ENCODE results near the gene PCARE. TPM values are rescaled to one million over a fixed set of nuclear protein-coding genes. Genes with fewer than 3 reads are reported as not detected.

The PCARE gene
- not detected in 2 replicates for total RNA-seq

DNA sequence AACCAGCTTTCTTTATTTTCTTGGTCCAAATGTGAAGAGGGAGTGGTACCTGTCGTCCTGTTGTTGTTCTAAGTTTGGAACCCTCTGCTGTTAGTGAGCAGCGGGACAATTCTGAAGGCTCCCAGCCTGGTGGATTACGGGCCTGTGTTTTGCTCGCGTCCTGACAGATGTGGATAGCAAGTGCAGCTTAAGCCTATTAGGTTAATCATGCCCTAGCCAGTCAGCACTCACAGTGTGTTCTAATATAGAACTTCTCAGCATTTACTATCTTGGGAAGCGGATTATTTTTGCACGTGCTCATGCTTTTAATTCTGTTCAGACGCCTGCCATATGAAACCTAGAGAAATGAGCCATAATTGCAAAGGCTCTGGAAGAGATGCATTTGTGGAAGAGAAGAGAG, at the start of gene PCARE:
TSS of gene PCARE (minus strand) at position 113 of the 400 bp plus-strand sequence. CDS start 262 bp downstream, outside the sequence.

DNA sequence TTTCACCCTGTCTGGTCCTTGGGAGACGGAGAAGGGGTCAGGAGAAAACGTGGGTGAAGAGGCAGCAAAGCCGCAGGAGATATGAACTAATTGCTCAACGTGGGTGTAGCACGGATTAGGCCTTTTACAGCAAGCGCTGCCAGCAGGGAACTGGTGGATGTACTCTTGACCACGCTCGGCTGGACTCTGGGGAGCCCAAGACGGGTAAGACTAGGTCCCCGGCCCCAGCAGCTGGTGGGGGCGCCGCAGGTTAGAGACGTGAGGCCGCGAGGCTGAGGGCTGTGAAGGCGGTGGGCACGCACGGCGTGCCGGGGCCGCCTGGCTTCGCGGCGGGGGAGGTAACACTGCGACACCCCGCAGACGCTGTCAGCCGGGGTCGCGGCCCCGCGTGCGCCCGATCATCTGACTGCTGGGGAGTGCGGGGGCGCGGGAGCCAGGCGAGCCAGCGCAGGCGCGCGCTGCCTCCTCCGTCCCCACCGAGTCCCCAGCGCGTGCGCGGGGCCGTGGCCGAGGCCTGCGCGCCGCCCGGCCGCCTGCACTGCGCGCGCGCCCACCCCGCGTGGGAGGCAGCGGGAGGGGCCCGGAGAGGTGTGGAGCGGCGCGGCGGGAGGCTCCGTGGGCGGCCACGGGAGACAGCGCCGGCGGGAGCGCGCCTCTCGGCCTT, 40.8 kb upstream of the PCARE start, which contains the start of gene CLIP4:
TSS of gene CLIP4 (plus strand) at position 470 of the 664 bp plus-strand sequence. CDS start 5,974 bp downstream, outside the sequence.

Other genes starting within 250 kb of the PCARE start
- gene TRMT61B, start 204.2 kb downstream of the PCARE start, total RNA-seq: 11.1 TPM in 2 replicates
- 59.9 and 68.6 TPM in 2 replicates for gene WDR43, start 179.9 kb downstream of the PCARE start, total RNA-seq
- gene TOGARAM2, start 93.2 kb downstream of the PCARE start, total RNA-seq: under 0.01 and 0.12 TPM in 2 replicates
- gene CLIP4, start 40.9 kb upstream of the PCARE start, total RNA-seq: 41.2 and 45.3 TPM in 2 replicates

Measured in aortic smooth muscle cell (primary cell).